HepG2 (cell line): ENCODE results near the gene AUTS2. TPM values are rescaled to one million over a fixed set of nuclear protein-coding genes. Genes with fewer than 3 reads are reported as not detected.

Experiments
- ATAC-seq: fragments of 200-7000 bp; cut with Tn5 transposase; 3 replicates; pipeline ENCODE4 v1.9.1; 2020; ENCODE audit warnings: mild to moderate bottlenecking, moderate library complexity
- BruUV-seq: library from RNA; stranded (reverse); fragments of 400-500 nt; replicated peaks from 2 replicates; lab custom pipeline; 2021; lab: Mats Ljungman, UMichigan
- CTCF ChIA-PET: fragments of 300-600 bp; formaldehyde crosslinking; extraction: SDS; loops from one replicate; lab custom pipeline; 2021; ENCODE audit warnings: low total read pairs, inconsistent platforms, low intra/inter-chr PET ratio; lab: Yijun Ruan, JAX
- POLR2A ChIA-PET: fragments of 350-600 bp; sonication (Branson Sonifier 250); formaldehyde crosslinking; loops from one replicate; lab custom pipeline; 2020; ENCODE audit warnings: antibody characterized with exemption, inconsistent platforms; lab: Yijun Ruan, JAX
- DNase-seq: peaks from one replicate; pipeline ENCODE4 v3.0.0-alpha.2; 2015; ENCODE audit warnings: low spot score
- FAIRE-seq: peaks from 3 replicates; lab custom pipeline; 2011; peaks lifted over from hg19 to GRCh38; lab: Jason Lieb, UNC
- H2AFZ ChIP-seq: one replicate; pipeline ENCODE4 v1.6.1; 2011; ENCODE audit warnings: low read length, inconsistent platforms
- H3K27ac ChIP-seq: fragments of 300-600 bp; 3 replicates; pipeline ENCODE4 v1.8.0; 2011; ENCODE audit warnings: mixed run types, mild to moderate bottlenecking, mixed read lengths, low read length, inconsistent platforms; ENCODE audit not compliant: insufficient read depth; ENCODE audit errors: extremely low read length
- H3K27me3 ChIP-seq, 2 experiments: fragments of 200-600 bp in 1 of 2; 2 replicates in 1 of 2; 3 replicates in 1 of 2; pipeline versions ENCODE4 v1.6.0 to v1.8.0; 2011; ENCODE audit warnings: low read length in 2 of 2, mild to moderate bottlenecking in 2 of 2, moderate library complexity in 2 of 2, inconsistent platforms in 1 of 2; ENCODE audit not compliant: insufficient read depth in 2 of 2, control insufficient read depth in 1 of 2
- H3K36me3 ChIP-seq, 2 experiments: fragments of 200-600 bp in 1 of 2; replicated peaks in 1 of 2; 2 replicates in 1 of 2; 3 replicates in 1 of 2; pipeline versions ENCODE4 v1.5.1 to v1.8.0; 2011; ENCODE audit warnings: low read length in 2 of 2, inconsistent platforms in 1 of 2; ENCODE audit not compliant: insufficient read depth in 2 of 2, control insufficient read depth in 1 of 2
- H3K4me1 ChIP-seq: 2 replicates; pipeline ENCODE4 v1.5.1; 2012; ENCODE audit warnings: low read length, inconsistent platforms; ENCODE audit not compliant: insufficient read depth
- H3K4me2 ChIP-seq: 2 replicates; pipeline ENCODE4 v1.6.0; 2011; ENCODE audit warnings: low read depth, low read length, inconsistent platforms
- H3K4me3 ChIP-seq, 3 experiments: fragments of 200-600 bp in 1 of 3; sonication (generic), shearing (Covaris generic) in 1 of 3; replicated peaks in 1 of 3; 2 replicates each; pipeline ENCODE4 v1.5.1; 2011 to 2016; ENCODE audit warnings: low read length in 3 of 3, inconsistent platforms in 2 of 3, low read depth in 2 of 3, mild to moderate bottlenecking in 2 of 3, control low read depth in 1 of 3, mixed read lengths in 1 of 3; ENCODE audit not compliant: insufficient read depth in 1 of 3
- H3K79me2 ChIP-seq: one replicate; pipeline ENCODE4 v1.6.1; 2011; ENCODE audit warnings: low read length, inconsistent platforms; ENCODE audit not compliant: insufficient read depth
- H3K9ac ChIP-seq: 2 replicates; pipeline ENCODE4 v1.6.0; 2011; ENCODE audit warnings: mild to moderate bottlenecking, low read depth, low read length, inconsistent platforms; ENCODE audit not compliant: insufficient read depth
- H3K9me3 ChIP-seq: 2 replicates; pipeline ENCODE4 v1.5.1; 2012; ENCODE audit warnings: mild to moderate bottlenecking, low read length
- H4K20me1 ChIP-seq: 2 replicates; pipeline ENCODE4 v1.6.0; 2011; ENCODE audit warnings: inconsistent platforms, mild to moderate bottlenecking, low read length, moderate library complexity; ENCODE audit not compliant: insufficient read depth
- NR2C2 ChIP-seq: sonication (generic); formaldehyde crosslinking; IDR thresholded peaks from 2 replicates; pipeline ENCODE4 v1.4.0; 2020; ENCODE audit warnings: missing genetic modification reagents, mild to moderate bottlenecking, moderate library complexity, borderline replicate concordance
- RARG ChIP-seq: sonication (generic); formaldehyde crosslinking; IDR thresholded peaks from 2 replicates; pipeline ENCODE4 v1.4.0; 2020; ENCODE audit warnings: low read depth, mild to moderate bottlenecking, missing genetic modification reagents
- ZSCAN22 ChIP-seq: sonication (generic); formaldehyde crosslinking; IDR thresholded peaks from 2 replicates; pipeline ENCODE4 v1.4.0; 2020; ENCODE audit warnings: mild to moderate bottlenecking, missing genetic modification reagents
- WGBS: methylation state at CpG from one replicate; pipeline ENCODE4 v1.1.6; 2017; ENCODE audit warnings: low lambda C conversion rate; 5-methylcytosine and 5-hydroxymethylcytosine counted together
- in situ Hi-C: cut with HindIII; loops from 2 replicates; pipeline ENCODE4 v1.10.0; 2017; ENCODE audit warnings: low pct_unique_long_range_greater_than_20kb; ENCODE audit not compliant: extremely low pct_ligation_motif_present
- intact Hi-C: fragments of 100-400 bp; cut with micrococcal nuclease; formaldehyde crosslinking; loops from one replicate; pipeline ENCODE4 v1.10.0; 2022; ENCODE audit not compliant: unreplicated experiment
- polyA plus RNA-seq, 8 experiments: library from polyadenylated mRNA; depleted of rRNA in 3 of 8; stranded (reverse) in 7 of 8; unstranded in 1 of 8; fragments of >200 nt; fragmentation: Illumina TruSeq in 4 of 8; extraction: Trizol in 4 of 8; gene quantifications; 2 replicates each; pipeline versions ENCODE4 v1.2.1 to v1.2.3, GENCODE V29; 2011 to 2016; ENCODE audit warnings: low read depth in 4 of 8, missing spikeins in 1 of 8, mixed read lengths in 1 of 8; ENCODE audit not compliant: insufficient read depth in 1 of 8
- total RNA-seq, 5 experiments: library from RNA; depleted of rRNA; stranded (reverse); fragments of >200 nt; fragmentation: Illumina TruSeq; extraction: Trizol; gene quantifications; 2 replicates each; pipeline ENCODE4 v1.2.3, GENCODE V29; 2016; ENCODE audit warnings: low read depth in 1 of 5
- TF ChIP-seq, protein P1 (sequence below): sonication (generic); formaldehyde crosslinking; conservative IDR thresholded peaks from 2 replicates; pipeline ENCODE4 v1.8.0; 2022; ENCODE audit warnings: low read depth, missing genetic modification reagents
- TF ChIP-seq, protein P2 (sequence below): sonication (generic); formaldehyde crosslinking; conservative IDR thresholded peaks from 2 replicates; pipeline ENCODE4 v1.8.0; 2022; ENCODE audit warnings: mild to moderate bottlenecking, moderate library complexity, missing genetic modification reagents
- TF ChIP-seq, protein P3 (sequence below): sonication (generic); formaldehyde crosslinking; IDR thresholded peaks from 2 replicates; pipeline ENCODE4 v1.8.1; 2023; ENCODE audit warnings: mild to moderate bottlenecking, missing genetic modification reagents, borderline replicate concordance
- TF ChIP-seq, protein P4 (sequence below): sonication (generic); formaldehyde crosslinking; IDR thresholded peaks from 2 replicates; pipeline ENCODE4 v1.4.0; 2020; ENCODE audit warnings: missing genetic modification reagents, borderline replicate concordance
- TF ChIP-seq, protein P5 (sequence below): IDR thresholded peaks from 2 replicates; pipeline ENCODE4 v1.4.0; 2020; ENCODE audit warnings: mild to moderate bottlenecking, missing genetic modification reagents

The AUTS2 gene
- total and polyA plus RNA-seq, 2 of the 13 experiments (the other 11 are each of a cell fraction or from before 2014, with no cell fraction given), result 0.38 TPM; not detected in 1

DNA sequence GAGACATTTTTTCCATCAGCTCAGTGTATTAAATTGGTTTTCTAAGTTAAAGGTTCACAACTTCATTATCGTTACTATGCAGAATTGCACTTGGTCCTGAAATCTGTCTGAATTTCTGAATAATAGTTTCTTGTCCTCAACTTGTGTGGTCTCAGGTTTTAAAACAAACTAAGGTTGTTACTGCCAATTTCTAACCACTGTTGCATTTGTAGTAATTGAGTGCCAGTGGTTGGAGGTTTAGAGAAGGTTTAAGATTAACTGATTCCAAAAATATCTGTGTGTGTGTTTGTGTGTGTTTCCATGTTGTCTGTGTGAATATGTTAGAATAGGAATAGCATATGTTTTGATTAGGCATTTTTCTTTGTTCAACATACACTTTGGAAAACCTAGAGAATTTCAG lies 395.9 kb downstream of the AUTS2 start:
- no peak overlapping the region for H3K4me3 ChIP-seq
- H3K9ac ChIP-seq, result no peak overlapping the region
- intact Hi-C loops, result no loop called here
- ChIA-PET POLR2A (no interaction called here), CTCF (no interaction called here)
- H2AFZ ChIP-seq, result no peak overlapping the region
- H3K27me3 ChIP-seq, result no peaks in the 10 kb centered on the region
- no peaks in the 10 kb centered on the region for H3K79me2 ChIP-seq
- in situ Hi-C loops, result no loop called here
- no TSS peak for BruUV-seq
- 0% methylated on average over 1 of the region's 1 CpG for WGBS
- TF ChIP-seq RARG (CRISPR knock-in tag), result no peak
- TF ChIP-seq, protein P1, sequence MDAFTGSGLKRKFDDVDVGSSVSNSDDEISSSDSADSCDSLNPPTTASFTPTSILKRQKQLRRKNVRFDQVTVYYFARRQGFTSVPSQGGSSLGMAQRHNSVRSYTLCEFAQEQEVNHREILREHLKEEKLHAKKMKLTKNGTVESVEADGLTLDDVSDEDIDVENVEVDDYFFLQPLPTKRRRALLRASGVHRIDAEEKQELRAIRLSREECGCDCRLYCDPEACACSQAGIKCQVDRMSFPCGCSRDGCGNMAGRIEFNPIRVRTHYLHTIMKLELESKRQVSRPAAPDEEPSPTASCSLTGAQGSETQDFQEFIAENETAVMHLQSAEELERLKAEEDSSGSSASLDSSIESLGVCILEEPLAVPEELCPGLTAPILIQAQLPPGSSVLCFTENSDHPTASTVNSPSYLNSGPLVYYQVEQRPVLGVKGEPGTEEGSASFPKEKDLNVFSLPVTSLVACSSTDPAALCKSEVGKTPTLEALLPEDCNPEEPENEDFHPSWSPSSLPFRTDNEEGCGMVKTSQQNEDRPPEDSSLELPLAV (CRISPR knock-in tag), result no peak
- no peak for TF ChIP-seq ZSCAN22 (CRISPR knock-in tag)
- TF ChIP-seq, protein P2, sequence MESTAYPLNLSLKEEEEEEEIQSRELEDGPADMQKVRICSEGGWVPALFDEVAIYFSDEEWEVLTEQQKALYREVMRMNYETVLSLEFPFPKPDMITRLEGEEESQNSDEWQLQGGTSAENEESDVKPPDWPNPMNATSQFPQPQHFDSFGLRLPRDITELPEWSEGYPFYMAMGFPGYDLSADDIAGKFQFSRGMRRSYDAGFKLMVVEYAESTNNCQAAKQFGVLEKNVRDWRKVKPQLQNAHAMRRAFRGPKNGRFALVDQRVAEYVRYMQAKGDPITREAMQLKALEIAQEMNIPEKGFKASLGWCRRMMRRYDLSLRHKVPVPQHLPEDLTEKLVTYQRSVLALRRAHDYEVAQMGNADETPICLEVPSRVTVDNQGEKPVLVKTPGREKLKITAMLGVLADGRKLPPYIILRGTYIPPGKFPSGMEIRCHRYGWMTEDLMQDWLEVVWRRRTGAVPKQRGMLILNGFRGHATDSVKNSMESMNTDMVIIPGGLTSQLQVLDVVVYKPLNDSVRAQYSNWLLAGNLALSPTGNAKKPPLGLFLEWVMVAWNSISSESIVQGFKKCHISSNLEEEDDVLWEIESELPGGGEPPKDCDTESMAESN (CRISPR knock-in tag), result no peak
- TF ChIP-seq, protein P3, sequence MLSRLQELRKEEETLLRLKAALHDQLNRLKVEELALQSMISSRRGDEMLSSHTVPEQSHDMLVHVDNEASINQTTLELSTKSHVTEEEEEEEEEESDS, result no peak
- TF ChIP-seq, protein P4, sequence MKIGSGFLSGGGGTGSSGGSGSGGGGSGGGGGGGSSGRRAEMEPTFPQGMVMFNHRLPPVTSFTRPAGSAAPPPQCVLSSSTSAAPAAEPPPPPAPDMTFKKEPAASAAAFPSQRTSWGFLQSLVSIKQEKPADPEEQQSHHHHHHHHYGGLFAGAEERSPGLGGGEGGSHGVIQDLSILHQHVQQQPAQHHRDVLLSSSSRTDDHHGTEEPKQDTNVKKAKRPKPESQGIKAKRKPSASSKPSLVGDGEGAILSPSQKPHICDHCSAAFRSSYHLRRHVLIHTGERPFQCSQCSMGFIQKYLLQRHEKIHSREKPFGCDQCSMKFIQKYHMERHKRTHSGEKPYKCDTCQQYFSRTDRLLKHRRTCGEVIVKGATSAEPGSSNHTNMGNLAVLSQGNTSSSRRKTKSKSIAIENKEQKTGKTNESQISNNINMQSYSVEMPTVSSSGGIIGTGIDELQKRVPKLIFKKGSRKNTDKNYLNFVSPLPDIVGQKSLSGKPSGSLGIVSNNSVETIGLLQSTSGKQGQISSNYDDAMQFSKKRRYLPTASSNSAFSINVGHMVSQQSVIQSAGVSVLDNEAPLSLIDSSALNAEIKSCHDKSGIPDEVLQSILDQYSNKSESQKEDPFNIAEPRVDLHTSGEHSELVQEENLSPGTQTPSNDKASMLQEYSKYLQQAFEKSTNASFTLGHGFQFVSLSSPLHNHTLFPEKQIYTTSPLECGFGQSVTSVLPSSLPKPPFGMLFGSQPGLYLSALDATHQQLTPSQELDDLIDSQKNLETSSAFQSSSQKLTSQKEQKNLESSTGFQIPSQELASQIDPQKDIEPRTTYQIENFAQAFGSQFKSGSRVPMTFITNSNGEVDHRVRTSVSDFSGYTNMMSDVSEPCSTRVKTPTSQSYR, result no peak
- TF ChIP-seq, protein P5, sequence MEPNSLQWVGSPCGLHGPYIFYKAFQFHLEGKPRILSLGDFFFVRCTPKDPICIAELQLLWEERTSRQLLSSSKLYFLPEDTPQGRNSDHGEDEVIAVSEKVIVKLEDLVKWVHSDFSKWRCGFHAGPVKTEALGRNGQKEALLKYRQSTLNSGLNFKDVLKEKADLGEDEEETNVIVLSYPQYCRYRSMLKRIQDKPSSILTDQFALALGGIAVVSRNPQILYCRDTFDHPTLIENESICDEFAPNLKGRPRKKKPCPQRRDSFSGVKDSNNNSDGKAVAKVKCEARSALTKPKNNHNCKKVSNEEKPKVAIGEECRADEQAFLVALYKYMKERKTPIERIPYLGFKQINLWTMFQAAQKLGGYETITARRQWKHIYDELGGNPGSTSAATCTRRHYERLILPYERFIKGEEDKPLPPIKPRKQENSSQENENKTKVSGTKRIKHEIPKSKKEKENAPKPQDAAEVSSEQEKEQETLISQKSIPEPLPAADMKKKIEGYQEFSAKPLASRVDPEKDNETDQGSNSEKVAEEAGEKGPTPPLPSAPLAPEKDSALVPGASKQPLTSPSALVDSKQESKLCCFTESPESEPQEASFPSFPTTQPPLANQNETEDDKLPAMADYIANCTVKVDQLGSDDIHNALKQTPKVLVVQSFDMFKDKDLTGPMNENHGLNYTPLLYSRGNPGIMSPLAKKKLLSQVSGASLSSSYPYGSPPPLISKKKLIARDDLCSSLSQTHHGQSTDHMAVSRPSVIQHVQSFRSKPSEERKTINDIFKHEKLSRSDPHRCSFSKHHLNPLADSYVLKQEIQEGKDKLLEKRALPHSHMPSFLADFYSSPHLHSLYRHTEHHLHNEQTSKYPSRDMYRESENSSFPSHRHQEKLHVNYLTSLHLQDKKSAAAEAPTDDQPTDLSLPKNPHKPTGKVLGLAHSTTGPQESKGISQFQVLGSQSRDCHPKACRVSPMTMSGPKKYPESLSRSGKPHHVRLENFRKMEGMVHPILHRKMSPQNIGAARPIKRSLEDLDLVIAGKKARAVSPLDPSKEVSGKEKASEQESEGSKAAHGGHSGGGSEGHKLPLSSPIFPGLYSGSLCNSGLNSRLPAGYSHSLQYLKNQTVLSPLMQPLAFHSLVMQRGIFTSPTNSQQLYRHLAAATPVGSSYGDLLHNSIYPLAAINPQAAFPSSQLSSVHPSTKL (CRISPR knock-in tag), result no peak
- no peak for TF ChIP-seq NR2C2 (CRISPR knock-in tag)
- H3K4me2 ChIP-seq, result no peak overlapping the region
- H4K20me1 ChIP-seq, result no peaks in the 10 kb centered on the region
- DNase-seq (no peak), ATAC-seq (no peak), FAIRE-seq (no peak)
- no peaks in the 10 kb centered on the region for H3K9me3 ChIP-seq
- H3K4me1 ChIP-seq, result no peaks in the 10 kb centered on the region
- no peak overlapping the region for H3K27ac ChIP-seq
- no peaks in the 10 kb centered on the region for H3K36me3 ChIP-seq
